ENCODE data around the gene BAZ2B. TPM values are rescaled to one million over a fixed set of nuclear protein-coding genes. Genes with fewer than 3 reads are reported as not detected.
"Not testable (repeated sequence)": the region's sequence is repeated elsewhere in the genome, so short reads cannot be mapped to it uniquely, and the experiment has no call there.

Gene BAZ2B
- total and polyA plus RNA-seq, 2 experiments from 2014 or later: 51.7 to 62.9 TPM

GRCh38 chr2:159402160-159402559 lies 214.2 kb downstream of the BAZ2B start:
- H3K9me2 ChIP-seq (ENCODE audit: insufficient read depth); H3K4me3 Mint-ChIP-seq; ATAC-seq; H3K27me3 Mint-ChIP-seq (ENCODE audit: insufficient read depth, low read depth, poor library complexity); H2AFZ ChIP-seq; H3K27me3 ChIP-seq (ENCODE audit: insufficient read depth); H3K36me3 ChIP-seq (ENCODE audit: insufficient read depth); H3K4me3 ChIP-seq; H3F3A ChIP-seq (replicated peaks; ENCODE audit: low read depth); H3K9me3 Mint-ChIP-seq; DNase-seq (ENCODE audit: low spot score); H4K20me1 ChIP-seq (replicated peaks; ENCODE audit: insufficient read depth); H3K4me2 ChIP-seq; H3K27ac ChIP-seq (ENCODE audit: low read depth); H3K27ac Mint-ChIP-seq; H3K79me2 ChIP-seq (replicated peaks; ENCODE audit: insufficient read depth): not testable (repeated sequence)
- peaks cover 11% of the 10 kb centered on the region; the same call in 1 of the 2 replicates for H3K4me1 ChIP-seq (ENCODE audit: insufficient read depth)
- peaks cover 10% of the 10 kb centered on the region for H3K4me1 Mint-ChIP-seq
- H3K36me3 Mint-ChIP-seq (ENCODE audit: low read depth): peaks cover 21% of the 10 kb centered on the region; the same call in 2 of the 3 replicates

- peaks cover 10% of the 10 kb centered on the region for H3K4me1 Mint-ChIP-seq
- no peak overlapping the region for H3K4me3 ChIP-seq
- H3K4me2 ChIP-seq: no peak overlapping the region
- no peak overlapping the region for H3K27ac Mint-ChIP-seq
- H3K27ac ChIP-seq (ENCODE audit: low read depth): no peak overlapping the region
- H3F3A ChIP-seq (replicated peaks; ENCODE audit: low read depth): no peaks in the 10 kb centered on the region
- TF ChIP-seq ZNF114 (CRISPR knock-in tag; IDR thresholded peaks at IDR 0.05) (no peak), EZH2phosphoT487 (IDR thresholded peaks at IDR 0.05; ENCODE audit: unreplicated experiment) (no peak)
- H3K36me3 ChIP-seq (ENCODE audit: insufficient read depth): no peaks in the 10 kb centered on the region; the same call in 1 of the 2 replicates
- no peak overlapping the region for H3K4me3 Mint-ChIP-seq
- no peaks in the 10 kb centered on the region for H3K9me2 ChIP-seq (ENCODE audit: insufficient read depth)
- H4K20me1 ChIP-seq (replicated peaks; ENCODE audit: insufficient read depth): no peaks in the 10 kb centered on the region
- no peaks in the 10 kb centered on the region for H3K27me3 ChIP-seq (ENCODE audit: insufficient read depth)
- peaks cover 3% of the 10 kb centered on the region; the same call in 2 of the 3 replicates for H3K36me3 Mint-ChIP-seq (ENCODE audit: low read depth)
- no peaks in the 10 kb centered on the region for H3K27me3 Mint-ChIP-seq (ENCODE audit: insufficient read depth, low read depth, poor library complexity)
- DNase-seq (ENCODE audit: low spot score) (no peak), ATAC-seq (no peak)
- no peaks in the 10 kb centered on the region for H3K9me3 Mint-ChIP-seq
- H2AFZ ChIP-seq: no peak overlapping the region
- H3K4me1 ChIP-seq (ENCODE audit: insufficient read depth): peaks cover 11% of the 10 kb centered on the region; the same call in 1 of the 2 replicates
- no peaks in the 10 kb centered on the region for H3K79me2 ChIP-seq (replicated peaks; ENCODE audit: insufficient read depth)
These were observed 216.5 kb downstream of the BAZ2B start for GRCh38 chr2:159399716-159400415.

GRCh38 chr2:159396799-159397198 lies 219.5 kb downstream of the BAZ2B start:
- peaks cover 11% of the 10 kb centered on the region; the same call in 1 of the 2 replicates for H3K4me1 ChIP-seq (ENCODE audit: insufficient read depth)
- no peaks in the 10 kb centered on the region for H3F3A ChIP-seq (replicated peaks; ENCODE audit: low read depth)
- no peaks in the 10 kb centered on the region for H3K36me3 ChIP-seq (ENCODE audit: insufficient read depth)
- no peak overlapping the region for H2AFZ ChIP-seq
- Mint-ChIP-seq H3K27ac (no peak overlapping the region), H3K4me1 (peaks cover 10% of the 10 kb centered on the region), H3K9me3 (no peaks in the 10 kb centered on the region), H3K27me3 (ENCODE audit: insufficient read depth, low read depth, poor library complexity) (no peaks in the 10 kb centered on the region), H3K36me3 (ENCODE audit: low read depth) (no peaks in the 10 kb centered on the region), H3K4me3 (no peak overlapping the region)
- no peak overlapping the region for H3K4me2 ChIP-seq
- ATAC-seq (no peak), DNase-seq (ENCODE audit: low spot score) (no peak)
- H3K27me3 ChIP-seq (ENCODE audit: insufficient read depth): no peaks in the 10 kb centered on the region
- no peak overlapping the region for H3K27ac ChIP-seq (ENCODE audit: low read depth)
- no peaks in the 10 kb centered on the region for H3K9me2 ChIP-seq (ENCODE audit: insufficient read depth)
- H4K20me1 ChIP-seq (replicated peaks; ENCODE audit: insufficient read depth): no peaks in the 10 kb centered on the region
- TF ChIP-seq NANOG (IDR thresholded peaks at IDR 0.05; ENCODE audit: borderline replicate concordance): no peak
- no peak for TF ChIP-seq ETS1 (IDR thresholded peaks at IDR 0.05)
- no peak overlapping the region for H3K4me3 ChIP-seq
- no peaks in the 10 kb centered on the region for H3K79me2 ChIP-seq (replicated peaks; ENCODE audit: insufficient read depth)

Data from GM23338 (cell line).